GM21786 (cell line): ENCODE results near the gene OR10AD1.
"Not testable (repeated sequence)": the region's sequence is repeated elsewhere in the genome, so short reads cannot be mapped to it uniquely, and the experiment has no call there.

Experiments used
- ATAC-seq: cut with Tn5 transposase; IDR thresholded peaks from one replicate; pipeline ENCODE4 v1.9.1; 2021; ENCODE audit not compliant: unreplicated experiment

OR10AD1 gene, protein sequence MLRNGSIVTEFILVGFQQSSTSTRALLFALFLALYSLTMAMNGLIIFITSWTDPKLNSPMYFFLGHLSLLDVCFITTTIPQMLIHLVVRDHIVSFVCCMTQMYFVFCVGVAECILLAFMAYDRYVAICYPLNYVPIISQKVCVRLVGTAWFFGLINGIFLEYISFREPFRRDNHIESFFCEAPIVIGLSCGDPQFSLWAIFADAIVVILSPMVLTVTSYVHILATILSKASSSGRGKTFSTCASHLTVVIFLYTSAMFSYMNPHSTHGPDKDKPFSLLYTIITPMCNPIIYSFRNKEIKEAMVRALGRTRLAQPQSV

DNA sequence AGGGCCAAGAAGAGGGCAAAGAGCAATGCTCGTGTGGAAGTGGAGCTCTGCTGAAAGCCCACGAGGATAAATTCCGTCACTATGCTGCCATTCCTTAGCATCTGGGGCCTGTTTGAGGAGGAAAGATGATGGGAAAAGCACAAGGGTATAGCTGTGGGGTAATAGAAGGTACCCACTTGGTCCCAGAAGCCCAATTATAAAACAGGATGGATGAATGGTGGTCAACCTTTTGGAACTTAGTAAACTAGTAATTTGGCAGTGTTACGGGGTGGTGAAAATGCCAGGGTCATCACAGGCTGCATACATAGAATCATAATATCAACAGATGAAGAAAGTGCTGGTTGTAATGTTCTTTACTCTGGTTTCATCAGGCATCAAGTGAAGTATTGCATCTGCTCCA, at the start of gene OR10AD1:
OR10AD1 (minus strand) TSS at position 101 of the 400 bp plus-strand sequence; CDS start at position 101, 0 bp downstream.
- no peak for ATAC-seq

DNA sequence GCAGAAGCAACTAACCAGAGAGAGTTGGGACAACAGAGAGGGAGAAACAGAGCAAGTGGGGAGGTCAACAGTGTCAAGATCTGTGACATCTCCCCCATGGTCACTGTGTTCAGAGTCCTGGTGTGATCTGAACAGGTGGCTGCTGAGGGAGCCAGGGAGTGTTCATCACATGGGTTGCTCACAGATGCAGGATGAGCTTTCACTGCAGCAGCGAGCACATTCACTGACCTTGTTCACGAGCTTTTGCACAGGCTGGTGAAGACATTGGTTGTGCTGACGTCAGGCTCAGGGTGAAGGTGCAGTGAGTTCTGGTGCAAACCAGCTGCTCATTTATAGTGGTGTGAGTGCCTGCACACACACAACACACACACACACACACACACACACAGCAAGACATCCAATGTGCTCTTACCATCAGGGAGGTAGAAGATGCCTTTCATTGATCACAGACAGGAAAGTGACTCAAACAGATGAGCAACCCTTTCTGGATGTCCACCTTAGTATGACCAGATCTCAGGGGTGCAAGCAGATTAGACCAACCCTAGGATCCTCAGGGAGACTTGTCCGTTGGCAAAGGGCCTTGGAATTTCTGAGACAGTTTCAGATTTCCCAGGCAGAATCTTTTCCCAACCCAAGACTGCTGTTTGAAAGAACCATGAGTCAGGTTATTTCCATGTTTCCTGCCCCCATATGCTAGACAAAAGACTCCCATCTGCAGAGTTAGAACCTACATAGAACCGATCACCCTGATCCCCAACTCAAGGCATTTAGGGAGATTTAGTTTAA, 44.3 kb upstream of the OR10AD1 start:
- ATAC-seq = no peak

DNA sequence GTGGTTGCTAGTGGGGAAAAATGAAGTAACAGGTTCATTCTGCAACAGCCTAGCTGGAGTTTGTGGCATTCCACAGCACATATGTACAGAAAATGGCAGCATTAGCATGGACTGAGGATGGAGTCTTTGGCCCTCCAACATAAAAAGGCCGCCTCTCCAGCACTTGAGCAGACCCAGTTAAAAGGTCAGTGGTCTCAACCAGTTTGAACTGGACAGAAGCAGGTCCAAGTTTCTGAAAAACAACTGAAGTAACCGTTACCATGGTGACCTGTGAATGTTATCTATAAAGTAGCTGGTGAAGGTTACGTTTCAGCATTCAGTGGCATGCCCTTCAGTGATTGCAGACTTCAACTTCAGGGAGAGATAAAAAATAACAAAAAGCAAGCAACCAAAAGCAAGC, 34.1 kb upstream of the OR10AD1 start:
- ATAC-seq = no peak

DNA sequence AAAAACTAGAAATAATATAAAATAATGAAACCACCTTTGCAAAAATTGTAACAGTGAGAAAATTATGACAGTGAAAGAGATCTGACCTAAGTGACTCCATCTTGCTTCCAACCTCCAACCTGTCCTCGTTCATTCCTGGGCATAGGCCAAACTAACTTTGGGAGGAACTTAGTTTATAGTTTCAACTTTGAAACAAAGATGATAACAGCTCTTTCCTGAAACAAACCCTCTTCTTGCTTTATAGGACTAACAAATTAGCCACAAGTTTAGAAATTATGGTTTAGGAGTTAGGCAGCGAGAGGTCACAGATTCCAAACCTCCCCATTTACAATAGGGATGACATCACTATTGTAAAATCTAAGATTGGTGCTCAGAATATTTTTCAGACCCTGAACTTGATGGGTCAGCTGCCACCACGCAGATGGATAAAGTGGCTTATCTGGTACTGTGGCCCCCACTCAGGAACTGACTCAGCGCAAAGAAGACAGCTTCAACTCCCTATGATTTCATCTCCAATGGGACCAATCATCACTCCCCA, 32.8 kb upstream of the OR10AD1 start:
- no peak for ATAC-seq

DNA sequence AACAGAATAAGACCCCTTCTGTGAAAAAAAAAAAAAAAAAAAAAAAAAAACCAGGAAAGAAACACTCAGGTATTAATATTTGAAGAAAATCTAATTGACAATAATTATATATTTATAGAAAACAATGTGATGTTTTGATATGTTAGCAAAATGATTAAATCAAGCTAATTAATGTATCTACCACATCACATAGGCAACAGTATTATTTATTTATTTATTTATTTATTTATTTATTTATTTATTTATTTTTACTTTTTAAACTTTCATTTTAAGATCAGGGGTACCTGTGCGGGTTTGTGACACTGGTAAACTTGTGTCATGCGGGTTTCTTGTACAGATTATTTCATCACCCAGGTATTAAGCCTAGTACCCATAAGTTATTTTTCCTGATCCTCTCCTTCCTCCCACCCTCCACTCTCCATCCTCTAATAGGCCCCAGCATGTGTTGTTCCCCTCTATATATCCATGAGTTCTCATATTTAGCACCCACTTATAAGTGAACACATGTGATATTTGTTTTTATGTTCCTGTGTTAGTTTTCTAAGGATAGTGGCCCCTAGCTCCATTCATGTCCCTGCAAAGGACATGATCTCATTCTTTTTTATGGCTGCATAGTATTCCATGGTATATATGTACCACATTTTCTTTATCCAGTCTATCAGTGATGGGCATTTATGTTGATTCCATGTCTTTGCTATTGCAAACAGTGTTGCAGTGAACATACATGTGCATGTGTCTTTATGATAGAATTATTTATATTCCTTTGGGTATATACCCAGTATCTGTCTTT, 28.3 kb upstream of the OR10AD1 start:
- ATAC-seq = not testable (repeated sequence)

DNA sequence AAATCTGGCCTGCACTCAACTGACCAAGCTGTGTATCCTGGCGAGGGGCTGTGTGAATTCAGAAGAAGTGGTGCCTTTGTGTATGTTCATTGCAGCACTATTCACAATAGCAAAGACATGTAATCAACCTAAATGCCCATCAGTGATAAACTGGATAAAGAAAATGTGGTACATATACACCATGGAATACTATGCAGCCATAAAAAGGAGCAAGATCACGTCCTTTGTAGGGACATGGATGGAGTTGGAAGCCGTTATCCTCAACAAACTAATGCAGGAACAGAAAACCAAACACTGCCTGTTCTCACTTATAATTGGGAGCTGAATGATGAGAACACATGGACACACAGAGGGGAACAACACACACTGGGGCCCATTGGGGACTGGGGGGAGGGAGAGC, 21.4 kb upstream of the OR10AD1 start:
- ATAC-seq = not testable (repeated sequence)

DNA sequence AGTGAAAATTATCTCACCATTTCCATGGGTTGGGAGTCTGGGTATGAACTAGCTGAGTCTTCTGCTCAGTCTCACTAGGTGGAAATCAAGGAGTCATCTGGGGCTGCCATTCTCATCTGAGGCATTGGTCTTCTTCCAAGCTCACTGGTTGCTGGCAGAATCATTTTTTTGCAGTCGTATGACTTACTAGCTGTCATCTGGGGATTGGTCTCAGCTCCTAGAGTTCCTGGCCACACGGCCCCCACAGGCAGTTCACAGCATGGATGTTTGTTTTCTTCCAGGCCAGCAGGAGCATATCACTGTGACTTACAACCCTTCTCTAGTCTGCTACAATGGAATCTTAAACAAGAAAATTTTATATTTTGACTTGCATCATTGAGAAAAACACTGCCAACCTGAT, 18.6 kb upstream of the OR10AD1 start:
- ATAC-seq = no peak

DNA sequence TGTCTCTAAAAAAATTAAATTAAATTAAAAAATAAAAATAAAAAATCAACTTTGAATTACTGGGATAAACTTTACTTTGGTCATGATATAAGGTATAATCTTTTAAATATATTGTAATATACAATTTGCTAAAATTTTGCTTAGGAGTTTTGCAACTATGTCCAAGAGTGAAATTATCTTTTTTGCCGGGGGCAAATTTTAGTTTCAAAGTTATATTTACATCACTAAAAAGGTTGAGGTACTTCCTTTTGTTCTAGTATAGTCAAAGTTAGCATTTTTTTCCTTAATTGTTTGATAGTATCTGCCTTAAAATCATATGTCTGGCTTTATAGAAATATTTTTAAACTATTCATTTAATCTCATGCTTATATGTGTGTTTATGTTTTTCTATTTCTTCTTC, 17.6 kb upstream of the OR10AD1 start:
- no peak for ATAC-seq

DNA sequence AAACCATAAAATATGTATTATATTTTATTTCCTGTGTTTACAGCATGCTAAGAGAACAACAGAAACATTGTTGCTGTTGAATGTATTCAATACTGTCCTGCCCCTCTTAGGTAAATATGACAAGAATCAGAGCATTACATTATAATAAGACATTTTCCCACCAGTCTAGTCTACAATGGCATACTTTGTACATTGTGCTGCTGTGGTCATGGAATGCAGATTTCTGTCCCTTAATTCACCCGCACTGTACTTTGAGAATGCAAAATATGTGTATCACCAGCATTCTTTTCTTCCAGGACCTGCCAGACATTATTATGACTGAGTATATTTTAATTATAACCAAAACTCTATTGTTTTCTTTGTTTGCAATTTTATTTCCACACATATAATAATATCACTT, 16.5 kb upstream of the OR10AD1 start:
- no peak for ATAC-seq

DNA sequence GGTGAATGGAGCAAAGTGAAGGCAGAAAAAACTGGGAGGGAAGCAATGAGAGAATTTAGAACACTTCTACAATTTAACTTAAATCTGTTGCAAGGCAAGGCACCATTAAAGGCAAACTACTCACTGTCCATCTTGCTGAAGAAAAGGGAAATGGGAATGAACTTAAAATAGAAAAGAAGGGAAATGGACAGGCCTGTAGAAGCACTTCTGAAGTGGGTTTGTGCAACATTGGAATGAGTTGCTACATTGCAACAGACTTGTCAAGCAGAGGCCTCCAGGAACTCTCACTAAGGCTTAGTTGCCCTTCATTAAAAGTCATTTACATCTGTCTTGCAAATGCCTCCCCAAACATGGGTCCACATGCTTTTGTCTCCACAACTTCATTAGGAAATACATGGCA, 13.7 kb upstream of the OR10AD1 start:
- no peak for ATAC-seq

DNA sequence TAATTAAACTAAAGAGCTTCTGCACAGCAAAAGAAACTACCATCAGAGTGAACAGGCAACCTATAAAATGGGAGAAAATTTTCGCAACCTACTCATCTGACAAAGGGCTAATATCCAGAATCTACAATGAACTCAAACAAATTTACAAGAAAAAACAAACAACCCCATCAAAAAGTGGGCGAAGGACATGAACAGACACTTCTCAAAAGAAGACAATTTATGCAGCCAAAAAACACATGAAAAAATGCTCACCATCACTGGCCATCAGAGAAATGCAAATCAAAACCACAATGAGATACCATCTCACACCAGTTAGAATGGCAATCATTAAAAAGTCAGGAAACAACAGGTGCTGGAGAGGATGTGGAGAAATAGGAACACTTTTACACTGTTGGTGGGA, 6.4 kb upstream of the OR10AD1 start:
- not testable (repeated sequence) for ATAC-seq

DNA sequence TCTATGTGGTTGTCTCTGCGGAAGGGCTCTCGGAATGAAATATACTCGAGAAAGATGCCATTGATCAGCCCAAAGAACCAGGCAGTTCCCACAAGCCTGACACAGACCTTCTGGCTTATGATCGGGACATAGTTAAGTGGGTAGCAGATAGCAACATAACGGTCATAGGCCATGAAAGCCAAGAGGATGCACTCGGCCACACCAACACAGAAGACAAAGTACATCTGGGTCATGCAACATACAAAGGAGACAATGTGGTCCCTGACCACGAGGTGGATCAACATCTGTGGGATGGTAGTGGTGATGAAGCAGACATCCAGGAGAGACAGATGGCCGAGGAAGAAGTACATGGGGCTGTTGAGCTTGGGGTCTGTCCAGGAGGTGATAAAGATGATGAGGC, 326 bp downstream of the OR10AD1 start:
- no peak for ATAC-seq

DNA sequence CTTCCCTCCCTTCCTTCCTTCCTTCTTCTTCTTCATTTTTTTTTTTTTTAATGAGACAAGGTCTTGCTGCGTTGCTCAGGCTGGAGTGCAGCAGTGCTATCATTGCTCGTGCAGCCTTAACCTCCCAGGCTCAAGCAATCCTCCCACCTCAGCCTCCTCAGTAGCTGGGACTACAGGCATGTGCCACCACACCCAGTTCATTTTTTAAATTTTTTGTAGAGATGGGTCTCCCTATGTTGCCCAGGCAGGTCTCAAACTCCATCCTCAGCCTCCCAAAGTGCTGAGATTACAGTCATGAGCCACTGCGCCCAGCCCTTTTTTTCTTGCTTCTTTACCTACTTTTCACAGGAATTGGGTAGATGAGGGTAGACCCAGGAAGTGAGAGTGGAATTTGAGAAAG, 1.6 kb downstream of the OR10AD1 start:
- ATAC-seq = no peak

DNA sequence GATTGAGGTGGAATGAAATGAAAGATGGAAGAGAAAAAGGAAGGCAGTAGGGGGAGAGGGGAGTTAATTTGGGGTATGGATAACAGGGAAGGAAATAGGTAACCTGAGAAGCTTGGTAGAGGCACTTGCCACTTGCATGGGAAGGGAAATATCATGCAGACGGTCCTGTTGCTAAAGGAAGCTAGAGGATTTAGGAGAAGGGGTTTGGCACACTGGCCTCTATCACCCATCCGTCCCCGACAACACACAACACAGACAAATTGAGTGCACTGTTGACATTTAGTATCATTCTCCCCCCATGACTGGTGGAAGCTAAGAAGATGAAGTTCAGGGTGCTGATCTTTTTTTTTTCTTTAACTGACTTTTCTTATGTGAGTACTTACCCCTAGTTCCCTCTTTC, 2.0 kb downstream of the OR10AD1 start:
- ATAC-seq = no peak

DNA sequence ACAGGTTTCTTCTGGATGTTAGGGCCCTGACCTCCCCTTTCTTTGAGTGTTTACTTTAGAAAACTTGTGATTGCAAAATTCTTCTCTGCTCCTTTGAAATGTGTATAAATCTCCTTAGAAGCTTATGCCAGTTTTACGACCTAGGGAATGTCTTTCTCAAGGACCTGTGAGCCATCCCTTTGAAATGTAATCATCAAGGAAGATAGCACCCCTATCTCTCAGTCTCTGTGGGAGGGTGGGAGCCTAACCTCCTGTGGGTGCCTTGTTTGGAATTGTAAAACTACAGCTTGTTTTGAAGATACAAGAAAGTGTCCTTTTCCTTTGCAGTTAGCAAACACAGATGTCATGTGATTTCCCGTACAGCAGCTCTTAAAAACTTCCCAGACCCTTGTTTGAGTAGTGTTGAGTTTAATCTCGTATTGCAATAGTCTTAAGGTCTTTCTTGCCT, 3.3 kb downstream of the OR10AD1 start:
- ATAC-seq = no peak

DNA sequence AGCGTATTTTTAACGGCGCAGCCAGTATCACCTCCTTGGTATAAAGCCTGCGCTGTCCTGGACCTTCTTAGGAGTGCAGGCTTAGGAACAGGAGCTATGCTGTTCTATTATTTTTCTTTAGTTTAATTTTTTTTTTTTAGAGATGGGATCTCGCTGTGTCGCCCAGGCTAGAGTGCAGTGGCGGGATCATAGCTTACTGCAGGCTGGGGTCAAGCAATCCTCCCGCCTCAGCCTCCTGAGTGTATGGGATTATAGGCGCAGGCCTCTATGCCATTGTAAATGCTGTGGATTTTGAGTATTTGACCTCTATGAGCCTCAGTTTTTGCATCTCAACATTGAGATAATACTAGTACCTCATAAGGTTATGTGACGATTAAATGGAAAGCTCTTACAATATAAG, 4.1 kb downstream of the OR10AD1 start:
- ATAC-seq = no peak

DNA sequence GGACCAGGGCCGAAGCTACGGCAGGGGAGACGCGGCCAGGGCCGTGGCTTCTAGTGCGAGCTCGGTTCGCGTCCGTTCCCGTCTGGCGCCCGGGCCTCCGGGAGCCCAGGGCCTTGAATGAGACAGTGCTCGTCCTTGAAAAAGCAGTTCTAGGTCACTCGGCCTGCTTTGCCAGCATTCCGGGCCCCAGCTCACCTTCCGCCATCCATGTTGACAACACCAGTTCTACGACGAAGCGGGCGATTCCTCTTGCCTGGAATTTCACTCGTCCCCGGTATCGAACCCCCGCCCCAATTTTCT, 4.5 kb downstream of the OR10AD1 start:
- no peak for ATAC-seq

DNA sequence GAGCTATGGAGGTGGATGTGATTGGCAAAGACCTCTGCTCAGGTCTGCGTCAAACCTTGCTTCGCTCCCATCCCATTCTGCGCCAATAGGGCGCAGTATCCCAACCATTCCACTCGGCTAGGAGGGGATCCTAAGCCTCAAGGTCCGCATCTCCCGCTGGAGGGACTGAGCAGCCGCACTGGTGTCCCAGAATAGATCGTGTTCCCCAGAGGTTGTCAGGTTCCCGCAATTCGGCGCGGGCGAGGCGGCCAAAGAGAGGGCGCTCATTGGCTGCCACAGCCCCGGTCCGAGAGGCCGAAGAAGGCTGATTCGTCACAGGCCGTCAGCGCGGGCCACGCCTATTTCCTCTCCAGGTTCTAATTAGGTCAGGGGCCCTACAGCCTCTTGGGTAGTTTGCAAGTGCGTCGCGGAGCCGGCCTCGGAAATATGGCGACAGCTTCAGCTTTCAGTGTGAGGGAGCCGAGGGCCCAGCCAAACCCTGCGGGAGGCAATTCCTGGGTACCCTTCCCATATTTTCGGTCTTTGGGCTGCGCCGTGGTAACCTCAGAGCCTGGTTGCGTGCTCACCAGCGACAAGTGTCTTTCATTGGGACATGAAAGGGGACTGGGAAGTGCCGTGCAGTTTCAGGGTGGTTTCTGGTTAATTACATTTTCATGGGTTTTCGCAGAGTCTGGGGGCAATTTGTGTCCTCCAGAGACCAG, 5.0 kb downstream of the OR10AD1 start:
- ATAC-seq = peak; percentile 100

DNA sequence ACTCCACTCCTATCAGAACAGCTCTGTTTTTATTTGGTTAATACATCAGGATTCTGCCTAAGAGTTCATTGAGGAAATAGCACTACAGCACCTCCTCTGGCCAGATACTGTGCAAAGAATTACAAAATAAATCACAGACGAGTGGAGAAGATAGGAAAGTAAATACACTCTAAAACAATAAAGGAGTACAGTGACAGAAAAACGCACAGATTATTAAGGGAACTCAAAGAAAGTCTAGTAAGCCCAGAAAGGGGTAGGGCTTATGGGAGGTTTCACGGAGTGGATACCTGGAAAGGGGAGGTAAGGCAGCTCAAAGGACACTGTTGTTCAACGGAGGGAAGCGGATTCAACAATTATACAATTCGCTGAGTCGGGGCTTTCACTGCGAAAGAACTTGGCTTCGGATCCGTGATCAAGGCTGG, 5.5 kb downstream of the OR10AD1 start:
- ATAC-seq = peak; percentile 26

DNA sequence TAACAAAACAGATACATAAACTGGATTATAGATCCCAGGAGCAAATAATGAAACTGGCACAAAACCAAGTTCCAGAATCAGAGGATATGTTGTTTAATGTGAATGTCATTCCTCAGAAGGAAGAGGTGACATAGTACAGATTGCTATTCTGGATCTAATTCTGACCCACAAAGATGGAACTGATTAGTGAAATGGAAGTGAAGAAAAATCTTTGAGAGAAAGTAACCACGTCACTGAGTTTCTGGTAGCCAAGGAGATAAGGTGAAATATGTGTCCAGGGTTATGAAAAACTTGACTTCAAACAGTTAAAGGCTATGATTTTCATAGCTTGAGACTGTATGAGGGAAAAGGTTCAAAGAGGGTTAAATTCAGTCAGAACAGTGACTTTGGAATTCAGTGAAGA, 8.3 kb downstream of the OR10AD1 start:
- ATAC-seq = no peak

DNA sequence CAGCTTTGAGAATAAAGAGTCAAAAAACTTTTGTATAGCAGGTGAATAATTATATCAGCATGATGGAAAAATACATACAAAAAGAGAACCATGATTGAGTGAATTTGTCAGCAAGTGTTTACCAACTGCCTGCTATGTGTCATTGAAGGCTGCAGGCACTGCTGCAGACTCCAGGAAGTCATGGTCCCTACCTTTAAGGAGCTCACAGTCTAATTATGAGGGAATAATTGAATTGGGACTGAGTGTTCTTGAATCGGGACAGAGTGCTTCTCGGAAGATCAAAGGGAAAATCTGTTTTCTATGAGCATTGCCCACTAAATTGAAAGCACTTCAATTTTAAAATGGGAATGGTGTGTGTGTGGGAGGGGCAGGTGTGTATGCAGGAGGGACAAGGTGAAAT, 9.5 kb downstream of the OR10AD1 start:
- ATAC-seq = no peak
